ENCODE measurements around the gene SCYL1.

Gene SCYL1

GRCh38 chr11:65569164-65569972 is 44.5 kb downstream of the SCYL1 start:
- DNase-seq (ENCODE audit: low read depth in 2 of 2): no peak

DNA sequence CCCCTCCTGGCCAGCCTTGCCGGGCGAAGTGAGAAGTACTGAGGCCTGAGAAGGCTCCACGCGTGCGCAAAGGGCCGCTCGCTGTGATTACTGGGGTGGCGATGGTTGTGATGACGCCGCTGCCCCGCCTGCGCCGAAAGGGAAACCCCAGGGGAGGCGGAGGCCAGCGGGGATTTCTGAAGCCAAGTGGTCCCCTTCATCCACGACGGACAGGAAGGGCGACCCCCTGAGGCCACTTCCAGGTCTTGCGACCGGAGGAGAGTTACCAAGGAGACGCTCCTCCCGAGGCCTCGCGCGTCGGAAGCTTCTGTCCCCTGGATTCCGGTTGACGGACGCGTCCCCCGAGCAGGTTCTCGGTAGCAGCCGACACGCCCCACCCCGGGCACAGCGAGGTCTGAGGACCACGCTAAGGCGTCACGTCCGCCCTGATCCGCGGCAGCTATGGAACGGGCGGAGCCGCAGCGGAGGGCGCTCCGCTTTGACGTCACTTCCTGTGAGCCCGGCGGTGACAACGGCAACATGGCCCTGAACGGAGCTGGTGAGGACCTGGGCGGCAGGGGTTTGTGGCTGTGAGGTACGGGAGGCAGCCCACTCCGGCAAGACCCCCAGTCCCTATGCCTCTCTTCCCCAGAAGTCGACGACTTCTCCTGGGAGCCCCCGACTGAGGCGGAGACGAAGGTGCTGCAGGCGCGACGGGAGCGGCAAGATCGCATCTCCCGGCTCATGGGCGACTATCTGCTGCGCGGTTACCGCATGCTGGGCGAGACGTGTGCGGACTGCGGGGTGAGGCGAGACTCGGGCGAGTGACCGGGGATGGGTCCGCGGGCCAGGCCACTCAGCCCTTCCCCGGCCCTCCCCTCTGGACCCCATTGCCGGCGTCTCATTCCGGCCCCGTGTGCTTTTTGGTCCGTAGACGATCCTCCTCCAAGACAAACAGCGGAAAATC is 45.4 kb downstream of the SCYL1 start, which contains the start of gene ZNRD2:
ZNRD2 (plus strand) TSS at position 505 of the 946 bp plus-strand sequence; CDS start at position 520, 15 bp downstream.
- DNase-seq (ENCODE audit: low read depth in 2 of 2): peak; percentile 94 to 97

- DNase-seq (ENCODE audit: low read depth in 2 of 2): no peak
These were observed 46.5 kb downstream of the SCYL1 start for GRCh38 chr11:65571420-65571819.

- DNase-seq (ENCODE audit: low read depth in 2 of 2): no peak
These were observed 47.1 kb downstream of the SCYL1 start for GRCh38 chr11:65571940-65572339.

GRCh38 chr11:65572356-65573051 is 47.6 kb downstream of the SCYL1 start, which contains the start of gene FAM89B:
TSS of gene FAM89B (plus strand) at chr11:65572538. CDS start at chr11:65572670, 132 bp downstream.
- peak; percentile 79 to 82 for DNase-seq (ENCODE audit: low read depth in 2 of 2)

GRCh38 chr11:65573391-65574079 is 48.7 kb downstream of the SCYL1 start:
- DNase-seq (ENCODE audit: low read depth in 2 of 2): no peak

DNA sequence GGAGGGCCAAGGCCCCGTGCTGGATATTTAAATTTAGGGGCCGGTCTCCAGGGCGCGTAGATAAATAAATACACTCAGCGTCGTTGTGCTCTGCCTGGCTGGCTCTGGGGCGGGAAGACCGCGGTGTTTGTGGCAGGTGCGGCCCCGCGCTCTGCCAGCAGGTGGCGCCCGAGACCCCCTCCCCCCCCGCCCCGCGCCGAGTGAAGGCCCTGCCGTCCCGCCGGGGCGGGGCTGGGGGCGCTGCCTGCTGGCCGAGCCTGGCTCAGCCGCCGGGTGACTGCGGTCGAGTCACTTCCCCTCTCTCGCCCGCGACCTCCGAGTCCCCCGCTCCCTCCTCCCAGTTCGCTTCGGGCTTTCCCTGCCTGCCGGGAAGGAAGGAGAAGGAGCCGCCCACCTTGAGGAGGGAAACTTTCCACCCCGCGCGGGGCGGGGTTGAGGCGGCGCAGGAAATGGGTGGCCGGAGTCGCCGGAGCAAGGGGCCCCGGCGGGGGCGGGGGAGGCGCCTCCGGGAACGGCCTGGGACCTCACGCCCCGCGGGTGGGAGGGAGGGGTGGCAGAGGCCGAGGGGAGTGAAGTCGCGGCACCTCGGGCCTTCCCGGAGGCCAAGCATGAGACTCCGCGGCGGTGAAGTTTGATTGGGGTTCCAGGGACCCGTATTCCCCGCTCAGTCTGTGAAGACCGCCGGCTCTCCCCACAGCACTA is 49.4 kb downstream of the SCYL1 start:
- peak; percentile 74 to 86 for DNase-seq (ENCODE audit: low read depth in 2 of 2)

GRCh38 chr11:65574811-65575567 is 50.1 kb downstream of the SCYL1 start:
- DNase-seq (ENCODE audit: low read depth in 2 of 2): no peak

DNA sequence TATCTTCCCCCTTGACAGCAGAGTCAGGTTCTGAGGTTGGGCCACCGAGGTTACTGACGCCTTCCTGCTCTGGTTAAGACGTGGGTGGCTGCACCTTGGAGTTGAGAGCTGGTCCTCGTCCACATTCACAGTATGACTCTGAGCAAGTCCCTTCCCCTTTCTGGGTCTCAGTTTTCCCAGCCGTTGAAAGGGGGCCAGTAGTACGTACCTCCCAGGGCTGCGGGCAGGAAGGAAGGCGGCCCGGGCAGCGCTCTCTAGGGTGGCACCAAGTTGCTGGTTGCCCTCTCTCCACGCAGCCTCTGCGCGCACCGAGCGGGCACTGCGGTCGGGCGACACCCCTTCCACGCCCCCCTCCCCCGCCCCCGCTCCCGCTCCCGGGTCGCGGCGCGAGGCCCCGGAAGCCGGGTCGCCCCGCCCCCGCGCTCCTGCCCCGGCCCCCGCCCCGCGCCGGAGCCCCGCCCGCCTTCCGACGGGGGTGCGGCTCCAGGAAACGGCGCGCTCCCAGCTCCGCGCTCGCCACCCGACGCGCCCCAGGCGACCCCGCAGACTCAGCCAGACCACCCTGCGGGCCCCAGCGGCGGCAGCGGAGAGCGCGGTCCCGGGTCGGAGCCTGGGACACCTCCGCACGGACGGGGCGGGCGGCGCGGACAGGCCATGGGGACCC is 50.8 kb downstream of the SCYL1 start, which contains the start of gene EHBP1L1:
EHBP1L1 (plus strand) TSS at position 486 of the 664 bp plus-strand sequence. CDS start 250 bp downstream, outside the sequence.
- DNase-seq (ENCODE audit: low read depth in 2 of 2): peak; percentile 67 to 73

DNA sequence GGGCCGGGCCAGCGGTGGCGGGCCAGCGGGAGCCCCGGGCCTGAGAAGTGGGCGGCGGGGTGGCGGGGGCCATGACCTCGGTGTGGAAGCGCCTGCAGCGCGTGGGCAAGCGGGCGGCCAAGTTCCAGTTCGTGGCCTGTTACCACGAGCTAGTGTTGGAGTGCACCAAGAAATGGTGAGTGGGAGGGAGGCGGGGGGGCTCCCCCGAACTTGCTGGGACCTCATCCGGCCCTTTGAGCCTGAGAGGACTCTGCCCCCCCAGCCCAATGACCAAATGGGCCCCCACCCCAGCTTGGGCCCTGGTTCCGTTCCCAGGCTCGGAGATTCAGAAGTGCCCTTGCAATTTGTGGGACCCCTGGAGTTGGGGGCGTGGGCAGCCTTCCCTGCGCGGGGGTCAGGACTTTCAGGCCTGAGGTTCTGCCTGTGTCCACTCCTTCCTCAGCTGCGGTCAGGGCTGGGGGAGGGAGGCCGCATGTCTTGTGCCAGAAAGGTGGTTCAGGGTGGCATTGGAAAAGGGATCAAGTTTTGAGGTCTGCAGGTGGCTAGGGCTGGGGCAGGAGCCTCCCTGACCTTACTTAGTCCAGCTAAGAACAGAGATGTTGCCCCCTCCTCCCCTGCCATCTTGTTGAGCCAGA is 51.5 kb downstream of the SCYL1 start:
- DNase-seq (ENCODE audit: low read depth in 2 of 2): no peak

- no peak for DNase-seq (ENCODE audit: low read depth in 2 of 2)
These were observed 52.2 kb downstream of the SCYL1 start for GRCh38 chr11:65576867-65577755.

DNA sequence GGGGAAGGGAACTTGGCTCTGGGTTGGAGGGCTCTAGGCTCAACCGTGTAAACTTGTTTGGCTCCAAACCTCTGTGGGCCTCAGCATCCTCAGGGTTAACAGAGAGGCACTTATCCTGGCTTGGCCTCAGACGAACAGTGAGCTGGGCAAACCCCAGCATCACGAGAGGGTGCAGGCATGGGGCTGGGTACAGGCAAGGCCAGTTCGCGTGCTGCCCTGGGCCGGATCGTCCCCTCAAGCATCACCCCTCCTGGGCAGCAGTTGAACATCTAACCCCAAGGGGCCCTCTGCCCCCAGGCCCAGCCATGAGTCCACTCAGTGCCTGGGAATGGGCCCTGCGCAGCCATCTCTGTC is 52.9 kb downstream of the SCYL1 start:
- DNase-seq (ENCODE audit: low read depth in 2 of 2): no peak

GRCh38 chr11:65578134-65578533 is 53.3 kb downstream of the SCYL1 start:
- DNase-seq (ENCODE audit: low read depth in 2 of 2): no peak

GRCh38 chr11:65578667-65579066 is 53.8 kb downstream of the SCYL1 start:
- no peak for DNase-seq (ENCODE audit: low read depth in 2 of 2)

- no peak for DNase-seq (ENCODE audit: low read depth in 2 of 2)
These were observed 54.4 kb downstream of the SCYL1 start for GRCh38 chr11:65579291-65579690.

DNA sequence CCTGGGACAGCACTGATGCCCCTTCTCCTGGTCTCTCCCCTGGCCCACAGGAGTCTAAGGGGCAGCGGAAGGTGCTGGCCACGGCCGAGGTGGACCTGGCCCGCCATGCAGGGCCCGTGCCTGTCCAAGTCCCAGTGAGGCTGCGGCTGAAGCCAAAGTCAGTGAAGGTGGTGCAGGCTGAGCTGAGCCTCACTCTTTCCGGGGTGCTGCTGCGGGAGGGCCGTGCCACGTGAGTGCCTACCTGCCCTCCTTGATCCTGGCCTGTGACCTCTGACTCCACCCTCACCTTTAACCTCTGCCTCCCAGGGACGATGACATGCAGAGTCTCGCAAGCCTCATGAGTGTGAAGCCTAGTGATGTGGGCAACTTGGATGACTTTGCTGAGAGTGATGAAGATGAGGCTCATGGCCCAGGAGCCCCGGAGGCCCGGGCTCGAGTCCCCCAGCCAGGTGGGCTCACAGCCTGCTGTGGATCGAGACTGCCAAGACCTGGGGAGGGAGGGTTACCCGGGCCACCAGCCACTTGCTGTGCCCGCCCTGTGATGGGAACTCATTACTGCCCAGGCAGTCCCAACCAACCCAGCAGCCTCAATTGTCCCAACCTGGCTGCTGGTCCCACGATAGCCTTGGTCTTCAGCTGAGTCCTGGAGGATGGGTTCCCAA is 55.3 kb downstream of the SCYL1 start:
- DNase-seq (ENCODE audit: low read depth in 2 of 2): no peak

DNA sequence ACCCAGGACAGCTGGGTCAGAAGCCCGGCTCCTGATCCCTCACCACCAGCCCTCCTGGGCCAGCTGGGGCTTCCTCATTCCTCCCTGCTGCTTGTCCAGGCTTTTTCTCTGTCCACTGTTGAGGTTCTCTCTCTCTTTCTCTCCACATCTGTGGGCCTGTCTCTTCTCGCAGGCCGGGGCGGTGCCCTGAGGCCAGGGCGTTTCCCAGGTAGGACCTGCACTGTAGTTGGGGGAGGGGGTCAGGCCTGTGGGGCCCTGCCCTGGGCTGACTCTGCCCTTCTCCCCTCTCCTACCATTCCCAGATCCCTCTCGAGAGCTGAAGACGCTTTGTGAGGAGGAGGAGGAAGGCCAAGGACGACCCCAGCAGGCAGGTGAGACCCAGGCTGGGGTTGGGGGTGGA is 55.9 kb downstream of the SCYL1 start:
- DNase-seq (ENCODE audit: low read depth in 2 of 2): no peak
